HL-60 (cell line): Measurements from ENCODE around the gene GPX4.
"Not testable (repeated sequence)": the region's sequence is repeated elsewhere in the genome, so short reads cannot be mapped to it uniquely, and the experiment has no call there.

Source experiments
- DNase-seq, 2 experiments: peaks; one replicate each; pipeline ENCODE4 v3.0.0-alpha.2; 2010 to 2020; ENCODE audit warnings: low read depth in 1 of 2, low spot score in 1 of 2
- H3K27ac ChIP-seq: fragments of 250-450 bp; sonication (Bioruptor Pico); replicated peaks from 2 replicates; pipeline ENCODE4 v1.5.1; 2020; ENCODE audit warnings: mild to moderate bottlenecking, moderate library complexity
- H3K27me3 ChIP-seq: fragments of 250-450 bp; sonication (Bioruptor Pico); 2 replicates; pipeline ENCODE4 v1.5.1; 2021; ENCODE audit warnings: mild to moderate bottlenecking, moderate library complexity; ENCODE audit not compliant: insufficient read depth, poor library complexity, severe bottlenecking
- H3K4me3 ChIP-seq: replicated peaks from 2 replicates; pipeline ENCODE4 v1.5.1; 2011; ENCODE audit warnings: mild to moderate bottlenecking, control low read depth, low read length; ENCODE audit not compliant: insufficient read depth
- GABPA ChIP-seq: IDR thresholded peaks from 2 replicates; pipeline ENCODE4 v1.6.1; 2012; ENCODE audit warnings: low read depth
- POLR2AphosphoS5 ChIP-seq: IDR thresholded peaks from 2 replicates; pipeline ENCODE4 v1.6.1; 2012; ENCODE audit warnings: low read depth
- SPI1 ChIP-seq: IDR thresholded peaks from 2 replicates; pipeline ENCODE4 v1.6.1; 2012; ENCODE audit warnings: low read depth, mild to moderate bottlenecking, borderline replicate concordance
- TF ChIP-seq, protein P1 (sequence below): IDR thresholded peaks from 2 replicates; pipeline ENCODE4 v1.6.1; 2012; ENCODE audit warnings: low read depth; ENCODE audit not compliant: insufficient replicate concordance
- TF ChIP-seq, protein P2 (sequence below): IDR thresholded peaks from one replicate; pipeline ENCODE4 v1.5.1; 2011; ENCODE audit warnings: low read length, control low read depth, inconsistent platforms; ENCODE audit not compliant: insufficient read depth

GPX4 gene

DNA sequence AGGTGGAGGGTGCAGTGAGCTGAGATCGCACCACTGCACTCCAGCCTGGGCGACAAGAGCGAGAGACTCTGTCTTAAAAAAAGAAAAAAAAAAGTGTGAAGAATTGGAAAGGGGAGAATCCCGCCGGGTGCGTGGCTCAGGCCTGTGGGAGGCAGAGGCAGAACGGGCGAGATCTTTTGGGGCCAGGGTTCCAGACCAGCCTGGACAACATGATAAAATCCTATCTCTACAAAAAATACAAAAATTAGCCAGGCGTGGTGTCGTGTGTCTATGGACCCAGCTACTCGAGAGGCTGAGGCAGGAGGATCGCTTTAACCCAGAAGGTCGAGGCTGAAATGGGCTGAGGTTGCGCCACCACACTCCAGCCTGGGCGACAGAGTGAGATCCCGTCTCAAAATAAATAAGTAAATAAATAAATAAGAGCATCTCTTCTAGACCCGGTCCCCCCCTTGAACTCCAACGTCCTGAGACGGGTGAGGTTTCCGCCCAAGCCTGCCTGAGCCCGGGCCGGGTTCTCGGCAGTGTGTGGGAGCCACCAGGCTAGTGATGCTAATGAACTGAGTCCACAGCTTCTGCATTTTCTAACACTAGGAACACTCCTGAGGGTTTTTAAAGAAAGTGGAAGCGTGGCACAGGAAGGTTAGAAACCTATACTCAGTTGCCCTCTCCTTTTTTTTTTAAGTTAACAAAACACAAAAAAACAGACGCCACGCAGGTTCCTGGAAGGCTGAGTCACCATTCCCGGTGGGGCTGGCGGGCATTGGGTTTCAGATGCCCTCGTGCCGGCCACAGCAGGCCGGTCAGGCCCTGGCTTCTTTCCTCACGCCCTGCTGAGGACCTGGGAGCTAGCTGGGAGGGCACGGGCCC is 22.0 kb downstream of the GPX4 start:
- DNase-seq: no peak
- H3K27ac ChIP-seq: no peak overlapping the region
- TF ChIP-seq POLR2AphosphoS5 (no peak), GABPA (no peak), SPI1 (no peak)
- TF ChIP-seq, protein P1, sequence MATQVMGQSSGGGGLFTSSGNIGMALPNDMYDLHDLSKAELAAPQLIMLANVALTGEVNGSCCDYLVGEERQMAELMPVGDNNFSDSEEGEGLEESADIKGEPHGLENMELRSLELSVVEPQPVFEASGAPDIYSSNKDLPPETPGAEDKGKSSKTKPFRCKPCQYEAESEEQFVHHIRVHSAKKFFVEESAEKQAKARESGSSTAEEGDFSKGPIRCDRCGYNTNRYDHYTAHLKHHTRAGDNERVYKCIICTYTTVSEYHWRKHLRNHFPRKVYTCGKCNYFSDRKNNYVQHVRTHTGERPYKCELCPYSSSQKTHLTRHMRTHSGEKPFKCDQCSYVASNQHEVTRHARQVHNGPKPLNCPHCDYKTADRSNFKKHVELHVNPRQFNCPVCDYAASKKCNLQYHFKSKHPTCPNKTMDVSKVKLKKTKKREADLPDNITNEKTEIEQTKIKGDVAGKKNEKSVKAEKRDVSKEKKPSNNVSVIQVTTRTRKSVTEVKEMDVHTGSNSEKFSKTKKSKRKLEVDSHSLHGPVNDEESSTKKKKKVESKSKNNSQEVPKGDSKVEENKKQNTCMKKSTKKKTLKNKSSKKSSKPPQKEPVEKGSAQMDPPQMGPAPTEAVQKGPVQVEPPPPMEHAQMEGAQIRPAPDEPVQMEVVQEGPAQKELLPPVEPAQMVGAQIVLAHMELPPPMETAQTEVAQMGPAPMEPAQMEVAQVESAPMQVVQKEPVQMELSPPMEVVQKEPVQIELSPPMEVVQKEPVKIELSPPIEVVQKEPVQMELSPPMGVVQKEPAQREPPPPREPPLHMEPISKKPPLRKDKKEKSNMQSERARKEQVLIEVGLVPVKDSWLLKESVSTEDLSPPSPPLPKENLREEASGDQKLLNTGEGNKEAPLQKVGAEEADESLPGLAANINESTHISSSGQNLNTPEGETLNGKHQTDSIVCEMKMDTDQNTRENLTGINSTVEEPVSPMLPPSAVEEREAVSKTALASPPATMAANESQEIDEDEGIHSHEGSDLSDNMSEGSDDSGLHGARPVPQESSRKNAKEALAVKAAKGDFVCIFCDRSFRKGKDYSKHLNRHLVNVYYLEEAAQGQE: no peak
- TF ChIP-seq, protein P2, sequence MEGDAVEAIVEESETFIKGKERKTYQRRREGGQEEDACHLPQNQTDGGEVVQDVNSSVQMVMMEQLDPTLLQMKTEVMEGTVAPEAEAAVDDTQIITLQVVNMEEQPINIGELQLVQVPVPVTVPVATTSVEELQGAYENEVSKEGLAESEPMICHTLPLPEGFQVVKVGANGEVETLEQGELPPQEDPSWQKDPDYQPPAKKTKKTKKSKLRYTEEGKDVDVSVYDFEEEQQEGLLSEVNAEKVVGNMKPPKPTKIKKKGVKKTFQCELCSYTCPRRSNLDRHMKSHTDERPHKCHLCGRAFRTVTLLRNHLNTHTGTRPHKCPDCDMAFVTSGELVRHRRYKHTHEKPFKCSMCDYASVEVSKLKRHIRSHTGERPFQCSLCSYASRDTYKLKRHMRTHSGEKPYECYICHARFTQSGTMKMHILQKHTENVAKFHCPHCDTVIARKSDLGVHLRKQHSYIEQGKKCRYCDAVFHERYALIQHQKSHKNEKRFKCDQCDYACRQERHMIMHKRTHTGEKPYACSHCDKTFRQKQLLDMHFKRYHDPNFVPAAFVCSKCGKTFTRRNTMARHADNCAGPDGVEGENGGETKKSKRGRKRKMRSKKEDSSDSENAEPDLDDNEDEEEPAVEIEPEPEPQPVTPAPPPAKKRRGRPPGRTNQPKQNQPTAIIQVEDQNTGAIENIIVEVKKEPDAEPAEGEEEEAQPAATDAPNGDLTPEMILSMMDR: no peak
- no peak overlapping the region for H3K4me3 ChIP-seq
- H3K27me3 ChIP-seq: no peaks in the 10 kb centered on the region

DNA sequence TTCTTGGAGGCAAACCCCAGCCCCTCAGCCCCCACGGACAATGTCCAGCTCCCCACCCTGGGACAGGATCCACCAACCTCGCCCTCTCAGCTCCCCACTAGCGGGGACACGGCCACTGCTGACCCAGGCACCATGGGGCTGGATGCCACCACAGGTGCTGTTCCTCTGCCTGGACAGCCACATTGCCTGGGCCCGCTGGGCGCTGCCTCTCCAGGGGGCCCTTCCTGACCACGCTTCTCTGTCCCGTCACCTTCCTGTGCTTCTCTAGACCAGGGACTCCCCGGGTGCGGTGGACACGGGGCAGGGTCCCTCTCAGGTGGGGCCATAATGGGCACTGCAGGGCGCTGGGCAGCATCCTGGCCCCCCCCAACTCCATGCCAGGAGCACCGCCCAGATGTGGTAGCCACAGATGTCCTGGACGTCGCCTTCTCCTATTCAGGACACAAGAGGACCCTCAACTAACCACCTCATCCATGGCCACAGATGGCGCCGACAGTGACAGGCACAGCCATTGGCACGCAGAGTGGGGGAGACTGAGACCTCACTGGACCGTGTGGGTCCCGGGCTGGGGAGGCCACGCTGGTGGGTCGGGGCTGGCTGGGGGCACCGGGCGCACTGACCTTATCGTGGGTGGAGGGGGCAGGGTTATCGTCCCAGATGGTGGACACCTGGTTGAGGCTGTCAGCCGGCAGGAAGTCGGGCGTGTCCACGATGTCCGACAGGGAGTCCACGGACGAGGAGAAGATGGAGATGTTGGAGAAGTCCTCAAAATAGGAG is 23.4 kb downstream of the GPX4 start:
- TF ChIP-seq, protein P1: no peak
- TF ChIP-seq GABPA: no peak
- TF ChIP-seq SPI1: no peak
- no peak for TF ChIP-seq POLR2AphosphoS5
- TF ChIP-seq, protein P2: no peak
- no peak overlapping the region for H3K4me3 ChIP-seq
- no peaks in the 10 kb centered on the region for H3K27me3 ChIP-seq
- H3K27ac ChIP-seq: no peak overlapping the region
- no peak for DNase-seq

DNA sequence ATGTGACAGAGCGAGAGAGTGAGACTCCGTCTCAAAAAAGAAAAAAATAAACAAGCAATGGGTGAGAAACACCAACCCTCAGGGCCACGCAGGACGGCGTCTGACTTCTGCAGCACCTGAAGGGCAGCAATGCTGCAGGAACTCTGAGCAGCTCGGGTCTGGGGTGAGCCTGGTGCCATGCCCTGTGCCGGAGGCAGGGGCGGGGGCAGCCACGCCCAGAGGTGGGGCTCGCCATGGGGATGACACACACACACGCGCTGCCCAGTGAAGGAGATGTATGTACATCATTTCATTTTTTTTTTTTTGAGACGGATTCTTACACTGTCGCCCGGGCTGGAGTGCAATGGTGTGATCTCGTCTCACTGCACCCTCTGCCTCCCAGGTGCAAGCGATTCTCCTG is 24.3 kb downstream of the GPX4 start:
- Histone ChIP-seq H3K27ac (no peak overlapping the region), H3K27me3 (no peaks in the 10 kb centered on the region), H3K4me3 (no peak overlapping the region)
- TF ChIP-seq POLR2AphosphoS5: no peak
- TF ChIP-seq GABPA: no peak
- TF ChIP-seq, protein P2: no peak
- TF ChIP-seq, protein P1: no peak
- TF ChIP-seq SPI1: no peak
- no peak for DNase-seq

DNA sequence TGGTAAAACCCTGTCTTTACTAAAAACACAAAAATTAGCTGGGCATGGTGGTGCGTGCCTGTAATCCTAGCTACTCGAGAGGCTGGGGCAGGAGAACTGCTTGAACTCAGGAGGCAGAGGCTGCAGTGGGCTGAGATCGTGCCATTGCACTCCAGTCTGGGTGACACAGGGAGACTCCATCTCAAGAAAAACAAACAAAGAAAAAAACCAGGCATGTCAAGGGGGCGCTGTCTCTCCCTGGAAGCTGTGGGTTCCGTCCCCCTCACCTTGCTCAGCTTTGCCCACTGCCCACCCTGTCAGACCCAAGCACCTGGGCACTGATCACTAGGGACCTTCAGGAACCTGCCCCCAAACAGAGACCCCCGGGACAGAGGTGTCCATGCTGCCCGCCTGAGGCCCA is 25.3 kb downstream of the GPX4 start:
- not testable (repeated sequence) for DNase-seq, H3K4me3 ChIP-seq, H3K27ac ChIP-seq, H3K27me3 ChIP-seq
